GM10248 (cell line): ENCODE data around the gene DSCAML1.
A peak's percentile ranks its signal among the peaks of the same experiment; 100 is the strongest.

Experiments
- CTCF ChIA-PET: fragments of 300-600 bp; sonication (Branson Sonifier 250); formaldehyde crosslinking; extraction: SDS; loops from one replicate; lab custom pipeline; 2021; ENCODE audit warnings: antibody characterized with exemption; lab: Yijun Ruan, JAX
- POLR2A ChIA-PET: fragments of 350-650 bp; sonication (Branson Sonifier 250); formaldehyde crosslinking; extraction: SDS; loops from one replicate; lab custom pipeline; 2020; ENCODE audit warnings: antibody characterized with exemption; lab: Yijun Ruan, JAX
- DNase-seq: peaks from one replicate; pipeline ENCODE4 v3.0.0; 2012; ENCODE audit errors: extremely low spot score
- TF ChIP-seq, protein P1 (sequence below): IDR thresholded peaks from 2 replicates; pipeline ENCODE4 v1.5.1; 2012; ENCODE audit warnings: mild to moderate bottlenecking, low read depth; ENCODE audit errors: extremely low read depth, missing control alignments, control extremely low read depth

Gene DSCAML1

DNA sequence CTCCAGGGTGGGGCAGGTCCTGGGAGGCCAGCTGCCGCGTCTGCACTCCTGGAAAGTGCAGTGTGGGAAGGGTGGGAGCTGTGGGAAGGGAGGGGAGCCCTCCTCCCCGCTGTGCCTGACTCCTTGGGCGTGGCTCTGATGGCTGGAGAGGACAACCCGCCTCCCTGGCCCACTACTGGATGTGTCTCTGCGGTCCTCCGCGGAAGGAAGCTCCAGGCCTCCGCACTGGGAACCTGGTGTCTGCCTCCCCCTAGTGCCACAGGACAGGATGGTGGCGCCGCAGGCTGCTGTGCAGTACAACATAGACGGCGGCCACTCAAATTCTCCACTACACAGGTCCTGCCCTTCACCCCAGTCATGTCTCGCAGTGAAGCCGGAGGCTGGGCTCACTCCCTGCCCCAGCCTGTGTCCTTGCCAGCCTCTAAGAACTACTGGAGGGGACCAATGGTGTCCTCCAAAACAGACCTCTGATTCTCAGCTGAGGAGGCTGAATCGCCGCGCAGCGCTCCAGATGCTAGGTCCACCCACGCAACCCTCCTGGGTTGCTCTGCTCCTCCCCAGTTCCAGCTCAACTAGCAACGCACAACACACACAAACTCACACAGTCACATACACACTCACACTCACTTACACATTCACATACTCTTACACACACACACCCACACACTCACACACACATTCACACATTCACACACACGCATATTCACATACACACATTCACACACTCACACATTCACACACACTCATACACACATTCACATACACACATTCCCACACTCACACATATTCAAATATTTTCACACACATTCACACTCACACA lies 12.4 kb upstream of the DSCAML1 start:
- TF ChIP-seq, protein P1, sequence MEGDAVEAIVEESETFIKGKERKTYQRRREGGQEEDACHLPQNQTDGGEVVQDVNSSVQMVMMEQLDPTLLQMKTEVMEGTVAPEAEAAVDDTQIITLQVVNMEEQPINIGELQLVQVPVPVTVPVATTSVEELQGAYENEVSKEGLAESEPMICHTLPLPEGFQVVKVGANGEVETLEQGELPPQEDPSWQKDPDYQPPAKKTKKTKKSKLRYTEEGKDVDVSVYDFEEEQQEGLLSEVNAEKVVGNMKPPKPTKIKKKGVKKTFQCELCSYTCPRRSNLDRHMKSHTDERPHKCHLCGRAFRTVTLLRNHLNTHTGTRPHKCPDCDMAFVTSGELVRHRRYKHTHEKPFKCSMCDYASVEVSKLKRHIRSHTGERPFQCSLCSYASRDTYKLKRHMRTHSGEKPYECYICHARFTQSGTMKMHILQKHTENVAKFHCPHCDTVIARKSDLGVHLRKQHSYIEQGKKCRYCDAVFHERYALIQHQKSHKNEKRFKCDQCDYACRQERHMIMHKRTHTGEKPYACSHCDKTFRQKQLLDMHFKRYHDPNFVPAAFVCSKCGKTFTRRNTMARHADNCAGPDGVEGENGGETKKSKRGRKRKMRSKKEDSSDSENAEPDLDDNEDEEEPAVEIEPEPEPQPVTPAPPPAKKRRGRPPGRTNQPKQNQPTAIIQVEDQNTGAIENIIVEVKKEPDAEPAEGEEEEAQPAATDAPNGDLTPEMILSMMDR, result peak; percentile 5
- POLR2A ChIA-PET, result no interaction called here
- CTCF ChIA-PET, result interaction anchor here (0.6 to 14.4 kb wide), 17 partner anchors 9 to 390 kb away, joined by 3 to 344 read pairs (median 5); partner anchors contain the start of gene FXYD2
- DNase-seq, result peak; percentile 67

DNA sequence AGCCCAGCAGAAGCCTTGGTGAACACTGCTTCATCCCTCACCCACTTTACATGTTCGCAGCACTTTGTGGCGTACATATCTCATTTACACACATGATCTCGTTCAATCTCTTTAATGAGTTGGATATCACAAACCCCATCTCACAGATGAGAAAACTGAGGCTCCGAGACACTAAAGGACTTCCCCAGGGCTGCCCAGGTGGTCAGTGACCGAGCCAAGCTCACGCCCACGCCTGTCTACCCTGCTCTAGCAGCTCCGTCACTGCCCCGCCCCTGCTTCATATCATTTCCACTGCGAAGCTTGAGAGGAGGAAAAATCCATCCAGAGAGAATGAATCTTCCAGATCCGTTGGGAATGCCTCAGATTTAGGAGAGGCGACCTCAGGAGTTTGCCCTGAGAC lies 11.8 kb upstream of the DSCAML1 start:
- ChIA-PET CTCF (interaction anchor here (0.9 to 14.4 kb wide), 20 partner anchors 8 to 390 kb away, joined by 3 to 344 read pairs (median 6); partner anchors contain the start of gene FXYD2), POLR2A (interaction anchor here (1.8 kb wide), 1 partner anchor 8 kb away, joined by 5 read pairs; no protein-coding TSS in a partner anchor)
- no peak for DNase-seq
- TF ChIP-seq, protein P1, result no peak

DNA sequence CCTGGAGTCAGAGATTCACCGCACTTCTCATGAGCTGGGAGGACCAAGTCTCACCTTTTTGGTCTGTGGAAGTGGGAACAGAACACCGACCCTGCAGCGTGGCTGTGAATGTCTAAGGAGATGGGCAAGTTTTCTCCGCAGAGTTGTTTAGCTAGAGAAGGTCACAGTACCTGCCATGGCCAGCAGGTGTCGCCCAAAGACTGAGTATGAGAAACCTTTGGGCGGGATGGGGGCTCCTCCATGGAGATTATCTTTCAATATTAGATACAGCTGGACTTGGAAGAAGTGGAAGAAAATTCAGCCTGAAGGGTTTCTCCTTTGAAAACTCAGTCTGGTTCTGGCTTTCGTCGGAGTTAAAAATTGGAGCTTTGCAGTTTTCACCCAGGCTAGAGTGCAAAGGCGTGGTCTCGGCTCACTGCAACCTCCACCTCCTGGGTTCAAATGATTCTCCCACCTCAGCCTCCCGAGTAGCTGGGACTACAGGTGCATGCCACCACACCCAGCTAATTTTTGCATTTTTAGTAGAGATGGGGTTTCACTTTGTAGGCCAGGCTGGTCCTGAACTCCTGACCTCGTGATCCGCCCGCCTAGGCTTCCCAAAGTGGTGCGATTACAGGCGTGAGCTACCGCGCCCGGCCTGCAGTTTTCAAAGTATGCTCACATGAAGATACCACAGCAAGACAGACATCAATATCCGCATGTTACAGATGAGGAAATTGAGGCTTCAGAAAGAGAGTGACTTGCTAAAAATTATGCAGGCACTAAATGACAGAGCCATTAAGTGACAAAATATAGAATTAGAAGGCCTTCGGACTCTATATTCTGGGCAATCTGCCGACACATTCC lies 10.7 kb upstream of the DSCAML1 start:
- TF ChIP-seq, protein P1, result peak; percentile 87
- CTCF ChIA-PET, result interaction anchor here (0.7 to 14.4 kb wide), 64 partner anchors 9 to 558 kb away, joined by 3 to 344 read pairs (median 4); partner anchors contain the start of gene FXYD2
- DNase-seq, result peak; percentile 78
- POLR2A ChIA-PET, result interaction anchor here (0.6 to 1.8 kb wide), 3 partner anchors 9 to 135 kb away, joined by 3 to 5 read pairs (median 4); no protein-coding TSS in a partner anchor

DNA sequence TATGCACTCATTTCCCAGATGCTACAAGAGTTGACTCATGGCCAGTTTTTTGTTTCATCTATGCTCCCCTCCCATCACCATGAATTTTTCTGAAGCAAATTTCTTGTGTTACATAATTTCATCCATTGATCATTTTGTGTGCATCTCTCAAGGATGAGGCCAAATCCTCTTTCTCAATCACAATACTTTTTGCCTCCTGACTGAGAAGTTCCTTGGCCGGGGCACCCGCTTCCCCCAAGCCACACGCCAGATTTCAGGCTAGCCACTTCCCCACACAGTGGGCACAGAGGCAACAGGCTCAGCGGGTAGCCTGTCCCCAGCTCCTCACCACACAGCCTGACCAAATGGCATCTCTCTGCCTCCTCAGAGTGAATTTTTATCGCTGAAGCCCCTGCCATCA lies 9.8 kb upstream of the DSCAML1 start:
- TF ChIP-seq, protein P1, result no peak
- DNase-seq, result no peak
- POLR2A ChIA-PET, result interaction anchor here (1.1 kb wide), 1 partner anchor 11 kb away, joined by 3 read pairs; no protein-coding TSS in a partner anchor
- CTCF ChIA-PET, result interaction anchor here (0.7 to 14.4 kb wide), 49 partner anchors 8 to 559 kb away, joined by 3 to 344 read pairs (median 4); partner anchors contain the start of gene FXYD2

DNA sequence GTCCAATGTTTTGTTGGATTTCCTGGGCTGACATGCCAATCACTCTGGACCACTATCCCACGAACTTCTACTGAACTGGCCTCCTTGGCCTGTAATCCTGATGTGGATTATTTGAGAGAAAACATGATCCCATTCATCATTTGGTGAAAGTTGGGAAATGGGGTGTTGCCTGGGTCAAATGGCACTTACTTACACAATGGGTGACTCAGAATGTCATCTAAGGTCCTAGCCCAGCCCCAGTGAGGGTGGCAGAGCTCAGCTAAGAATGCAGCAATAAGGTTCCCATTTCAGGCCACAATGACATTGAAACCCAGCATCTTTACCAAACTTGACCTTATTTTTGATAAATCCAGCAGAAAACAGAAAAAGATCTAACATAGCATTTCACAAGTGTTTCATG lies 8.0 kb upstream of the DSCAML1 start:
- DNase-seq, result no peak
- TF ChIP-seq, protein P1, result no peak
- ChIA-PET POLR2A (no interaction called here), CTCF (interaction anchor here (1.0 to 14.4 kb wide), 5 partner anchors 16 to 248 kb away, joined by 3 to 344 read pairs (median 116); partner anchors contain the start of gene FXYD2)
